Stimulated activated CD4-positive, alpha-beta T cell treated with anti-CD3 and anti-CD28 coated beads, TNF-alpha, amount 100 ng/mL, for 4 hours (primary cell): ENCODE measurements around the gene ELMO1.

Experiments
- DNase-seq, 3 experiments: peaks; one replicate each; pipeline ENCODE4 v3.0.0-alpha.2; 2020; ENCODE audit warnings: low read depth in 3 of 3

ELMO1 gene

GRCh38 chr7:36951257-36951697 lies 497.4 kb downstream of the ELMO1 start:
- no peak for DNase-seq

- DNase-seq: no peak
Measured at GRCh38 chr7:36949711-36950600, 498.7 kb downstream of the ELMO1 start.

DNA sequence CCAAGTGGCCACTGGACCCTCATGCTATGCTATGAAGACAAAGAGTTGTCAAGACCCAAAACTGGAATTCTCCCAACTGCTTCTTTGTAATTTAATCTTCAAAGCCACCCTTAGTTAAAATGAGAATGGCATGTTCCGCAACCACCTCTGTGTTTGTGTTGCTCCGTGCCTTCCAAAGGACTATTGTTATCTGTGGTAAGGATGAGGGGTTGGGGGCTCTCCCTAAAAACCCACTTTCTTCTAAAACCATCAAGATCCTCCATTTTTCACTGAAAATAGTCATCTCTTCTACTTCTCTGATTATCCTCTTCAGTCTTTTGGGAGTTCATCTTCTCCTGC lies 502.3 kb downstream of the ELMO1 start:
- DNase-seq: no peak

DNA sequence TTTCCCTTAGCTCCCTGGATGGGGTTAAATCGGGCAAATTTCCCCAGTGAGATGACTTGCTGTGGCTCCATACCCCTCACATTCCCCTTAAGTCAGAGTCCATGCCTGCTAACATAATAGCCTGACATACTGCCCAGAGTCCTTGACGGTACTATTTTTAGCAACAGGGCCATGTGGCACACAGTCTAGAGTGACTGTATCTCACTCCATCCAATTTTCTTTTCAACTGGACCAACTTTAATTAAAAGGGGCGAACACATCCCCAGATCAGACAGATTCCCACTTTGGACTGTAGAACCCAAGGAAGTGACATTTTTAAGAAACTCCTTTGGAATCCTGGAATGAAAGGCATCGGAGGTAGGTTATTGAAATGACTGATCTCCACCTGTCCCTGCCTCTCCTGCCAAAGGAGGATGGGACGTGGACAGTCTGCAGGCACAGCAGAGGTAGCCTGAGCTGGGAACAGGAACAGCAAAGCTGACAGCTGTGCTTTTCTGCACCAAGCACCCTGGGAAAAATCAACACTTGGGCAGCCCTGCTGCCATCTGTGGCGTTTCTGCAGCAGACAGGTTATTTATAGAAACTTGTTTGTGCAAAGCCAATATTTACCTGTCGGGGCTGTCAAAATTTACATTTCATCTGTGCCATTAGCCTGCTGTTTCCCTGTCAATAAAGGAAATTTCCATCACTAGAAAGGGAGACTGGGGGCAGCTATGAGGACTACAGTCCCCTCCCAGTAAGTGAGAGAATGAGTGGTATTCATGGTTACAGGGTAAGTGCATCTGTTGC lies 502.9 kb downstream of the ELMO1 start:
- no peak for DNase-seq

DNA sequence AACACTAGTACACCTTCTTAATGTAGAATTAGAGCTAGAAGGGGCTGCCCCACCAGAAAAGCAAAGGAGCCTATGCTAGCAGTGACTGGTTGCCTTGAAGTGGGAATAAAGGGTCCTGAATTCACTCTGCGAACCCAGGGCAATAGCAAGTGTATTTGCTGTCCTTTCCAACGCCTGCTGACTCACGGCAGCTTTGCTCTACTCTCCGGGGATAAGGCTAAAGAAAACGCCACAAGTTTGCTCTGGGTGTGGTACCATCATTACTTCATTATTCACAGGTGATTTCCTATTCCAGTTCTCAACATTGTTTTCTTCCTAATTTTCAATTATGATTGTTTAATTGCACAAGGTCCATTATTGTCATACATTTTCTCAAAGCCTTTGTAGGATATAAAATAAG lies 503.8 kb downstream of the ELMO1 start:
- DNase-seq: no peak

DNA sequence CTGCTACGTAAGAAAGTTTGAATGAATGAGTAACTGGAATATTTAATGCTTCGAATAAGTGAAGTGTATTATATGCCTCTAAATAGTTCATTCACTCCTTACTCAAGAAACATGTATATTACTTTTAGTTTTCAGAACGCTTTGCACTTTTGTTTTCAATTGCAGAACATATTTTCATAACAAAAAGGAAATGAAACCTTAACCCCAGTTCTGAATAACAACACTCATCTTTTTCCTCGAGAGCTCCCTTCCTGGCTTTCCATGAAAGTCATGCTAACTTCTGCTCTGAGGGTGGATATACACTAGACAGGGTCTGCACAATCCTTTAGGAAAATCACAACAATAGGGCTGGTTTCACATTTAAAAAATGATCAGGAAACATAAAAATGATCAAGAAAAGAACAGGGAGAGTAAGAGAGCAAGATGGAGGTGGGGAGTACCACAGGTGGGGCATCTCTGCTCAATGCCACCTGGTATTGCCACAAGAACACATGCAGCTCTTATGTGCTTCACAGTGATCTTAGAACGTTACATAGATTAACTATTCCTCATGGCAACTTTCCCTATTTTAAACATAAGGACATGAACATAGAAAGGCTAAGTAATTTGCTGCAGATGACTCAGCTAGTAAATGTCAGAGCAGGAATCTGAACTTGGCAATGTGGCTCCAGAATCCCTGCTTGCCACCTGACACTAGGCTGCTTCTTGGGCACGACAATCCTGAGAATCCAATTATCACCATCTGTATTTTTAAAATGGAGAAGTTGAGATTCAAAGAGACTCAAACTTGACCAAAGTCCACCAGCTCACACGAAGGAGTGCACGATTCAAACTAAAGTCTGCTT lies 504.9 kb downstream of the ELMO1 start:
- DNase-seq: no peak

- DNase-seq: no peak
Measured at GRCh38 chr7:36942955-36943354, 505.7 kb downstream of the ELMO1 start.

GRCh38 chr7:36942541-36942940 lies 506.1 kb downstream of the ELMO1 start:
- no peak for DNase-seq

GRCh38 chr7:36942025-36942424 lies 506.6 kb downstream of the ELMO1 start:
- DNase-seq: no peak

- DNase-seq: no peak
Measured at GRCh38 chr7:36941359-36941758, 507.3 kb downstream of the ELMO1 start.

DNA sequence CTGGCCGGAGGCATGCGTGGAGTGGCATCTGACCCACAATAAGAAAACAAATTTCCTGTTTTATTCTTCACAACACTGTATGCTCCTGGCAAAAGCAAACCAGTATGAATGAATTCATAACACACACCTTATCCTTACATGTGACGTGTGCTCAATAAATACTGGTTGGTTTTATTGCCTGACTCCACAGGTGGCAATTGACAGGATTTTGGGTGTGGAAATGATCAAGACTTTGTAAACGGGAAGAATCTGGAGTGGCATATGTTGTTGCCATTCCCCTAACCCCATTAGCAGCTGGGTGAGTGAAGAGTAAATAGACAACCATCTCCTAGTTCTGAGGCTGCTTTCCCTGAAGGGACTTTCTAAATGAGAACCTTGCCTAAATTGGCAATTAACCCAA lies 508.8 kb downstream of the ELMO1 start:
- no peak for DNase-seq

DNA sequence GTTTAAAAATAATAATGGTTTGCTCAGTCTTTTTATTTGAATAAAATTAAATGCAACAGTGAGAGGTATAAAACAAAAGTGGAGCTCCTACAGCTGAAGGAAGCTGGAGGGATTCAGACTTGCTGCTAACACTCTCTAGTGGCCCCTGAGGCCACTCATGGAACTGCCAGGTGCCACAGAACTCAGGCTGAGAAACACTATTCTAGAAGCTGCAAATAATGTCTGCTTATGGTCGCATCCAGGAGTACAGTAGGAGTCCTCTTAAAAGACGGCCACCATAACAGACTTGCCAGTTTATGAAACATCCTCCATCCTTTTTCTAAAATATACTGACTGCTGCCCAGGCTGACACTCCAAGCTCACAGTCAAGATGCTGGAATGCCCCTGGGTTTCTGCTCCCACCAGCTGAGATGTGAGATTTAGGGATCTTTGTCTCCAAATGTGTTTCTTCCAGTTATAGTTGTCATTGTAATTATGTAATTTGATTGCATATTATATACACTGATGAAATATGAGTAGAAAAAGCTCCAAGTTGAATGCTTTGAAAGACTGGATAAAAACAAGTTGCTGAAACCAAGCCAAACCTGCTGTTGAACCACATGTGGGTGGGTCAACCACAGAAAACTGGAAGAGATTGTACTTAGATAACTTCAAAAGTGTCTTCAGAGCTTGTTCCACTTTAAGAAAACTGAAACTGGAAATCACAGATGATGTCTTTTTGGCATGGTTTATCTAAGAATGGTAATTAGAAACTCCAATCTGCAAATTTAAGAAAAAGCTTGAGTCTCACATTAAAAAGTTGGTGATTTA lies 510.7 kb downstream of the ELMO1 start:
- DNase-seq: no peak

DNA sequence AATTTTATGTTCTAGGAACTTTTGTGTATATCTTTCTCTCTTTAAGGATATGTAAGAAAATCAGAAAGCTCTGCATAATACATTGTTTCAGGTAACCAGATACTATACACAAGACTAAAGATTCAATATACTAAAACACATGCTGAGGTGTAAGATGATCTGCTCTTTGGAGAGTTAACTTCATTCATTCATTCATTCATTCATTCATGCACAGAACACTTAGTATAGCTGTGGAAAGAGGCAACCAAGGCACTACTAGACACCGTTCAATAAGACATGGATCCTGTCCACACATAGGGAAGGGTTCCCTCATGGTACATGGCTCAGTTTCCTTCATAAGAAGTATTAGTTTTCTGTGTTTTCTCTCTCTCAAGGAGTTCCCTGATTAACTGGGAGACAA lies 516.8 kb downstream of the ELMO1 start:
- no peak for DNase-seq

GRCh38 chr7:36929791-36930190 lies 518.9 kb downstream of the ELMO1 start:
- DNase-seq: no peak

DNA sequence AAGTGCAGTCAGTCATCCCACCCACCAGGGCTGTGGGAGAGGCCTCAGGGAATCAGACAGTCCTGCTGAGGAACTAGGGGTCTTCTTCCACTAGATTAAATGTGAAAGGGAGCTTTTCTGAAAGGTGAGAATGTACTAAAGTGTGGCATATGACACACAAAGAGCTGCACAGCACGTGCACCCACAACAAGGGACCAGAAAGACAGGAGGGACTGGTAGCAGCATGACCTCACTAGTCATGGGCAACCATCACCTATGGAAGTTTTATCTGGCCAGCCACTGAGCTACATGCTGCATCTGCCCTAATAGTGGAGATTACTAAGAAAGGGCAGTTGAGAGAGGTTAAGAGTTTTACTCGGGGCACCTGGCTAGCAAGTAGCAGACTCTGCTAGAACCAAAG lies 519.9 kb downstream of the ELMO1 start:
- no peak for DNase-seq

GRCh38 chr7:36928311-36928710 lies 520.4 kb downstream of the ELMO1 start:
- DNase-seq: no peak

DNA sequence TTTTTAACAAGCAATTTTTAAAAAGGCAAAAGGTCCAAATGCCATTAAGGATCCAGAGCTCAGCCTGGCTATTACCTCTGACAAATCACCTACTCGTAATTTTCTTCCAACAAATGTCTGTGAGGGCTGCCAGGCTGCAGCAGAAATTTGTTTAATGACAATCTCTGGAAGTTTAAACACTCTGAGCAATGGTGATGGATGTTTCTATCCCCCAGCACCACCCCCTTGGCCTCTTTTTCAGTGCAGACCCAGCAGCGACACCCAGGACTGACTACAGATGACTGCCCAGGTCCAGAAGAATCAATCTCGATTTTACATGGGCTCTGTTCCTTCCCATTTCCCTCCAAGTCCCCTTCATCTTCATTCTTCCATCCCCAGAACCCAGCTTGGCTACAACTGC lies 523.0 kb downstream of the ELMO1 start:
- no peak for DNase-seq

DNA sequence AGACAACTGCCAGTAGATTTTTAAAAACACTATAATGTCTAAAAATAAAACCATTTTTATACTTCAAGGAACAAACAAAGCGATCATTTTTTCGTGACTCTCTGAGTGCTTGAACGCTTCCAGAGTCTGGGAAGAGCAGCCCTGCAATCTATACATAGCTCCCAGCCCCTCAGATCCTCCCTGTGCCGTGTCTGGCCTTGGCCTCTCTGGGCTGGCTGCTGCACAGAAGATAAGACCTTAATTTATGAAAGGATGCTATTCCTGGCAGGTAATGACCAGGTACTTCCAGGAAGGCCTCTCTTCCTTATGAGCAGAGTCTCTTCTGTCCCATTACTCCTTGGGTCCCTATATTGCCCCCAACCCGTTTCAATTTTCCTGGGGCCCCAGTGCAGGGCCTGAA lies 523.5 kb downstream of the ELMO1 start:
- DNase-seq: no peak

DNA sequence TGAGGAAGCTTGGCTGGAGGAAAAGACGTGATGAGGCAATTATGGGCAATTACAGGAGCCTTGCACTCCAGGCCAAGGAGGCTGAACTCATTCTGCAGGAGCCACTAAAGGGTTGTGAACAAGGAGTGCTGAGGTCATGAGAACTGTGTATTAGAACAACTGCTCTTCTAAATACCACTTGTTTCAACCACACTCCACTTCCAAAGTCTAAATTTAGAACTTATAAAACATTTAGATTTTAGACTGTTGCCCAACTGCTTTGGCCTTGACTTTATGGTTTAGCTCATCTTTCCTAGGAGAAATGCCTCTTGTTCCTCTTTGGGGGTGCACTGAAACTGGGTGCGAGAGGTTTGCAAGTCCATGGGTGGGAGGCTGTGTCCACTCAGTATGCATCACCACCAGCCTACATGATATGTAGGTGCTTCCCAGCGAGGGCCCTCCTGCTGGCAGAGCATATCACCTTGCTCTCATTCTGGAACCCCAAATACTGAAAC lies 524.7 kb downstream of the ELMO1 start:
- no peak for DNase-seq

DNA sequence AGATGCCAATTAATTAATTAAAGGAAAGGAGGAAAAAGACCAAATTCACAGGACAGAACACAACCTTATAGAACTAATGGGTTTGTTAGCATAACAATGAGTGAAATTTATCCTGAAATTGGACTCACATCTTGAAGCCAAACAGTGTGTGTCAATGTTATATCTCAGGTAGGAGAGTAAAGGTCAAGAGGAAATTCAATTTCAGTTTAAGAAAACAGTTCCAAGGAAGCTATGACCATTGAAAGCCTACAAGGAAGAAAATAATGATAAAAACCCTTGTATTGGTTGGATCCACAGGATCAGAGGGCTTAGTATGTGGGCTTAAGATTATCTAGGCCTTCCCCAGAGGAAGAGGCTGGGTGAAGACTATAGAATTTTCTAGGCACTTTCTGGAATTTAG lies 525.5 kb downstream of the ELMO1 start:
- DNase-seq: no peak

- DNase-seq: no peak
Measured at GRCh38 chr7:36920433-36920832, 528.2 kb downstream of the ELMO1 start.
